Glutamatergic neuron (in vitro differentiated cells): Measurements from ENCODE around the gene PCDHGA6. TPM values are rescaled to one million over a fixed set of nuclear protein-coding genes. Genes with fewer than 3 reads are reported as not detected.
"Not testable (repeated sequence)": the region's sequence is repeated elsewhere in the genome, so short reads cannot be mapped to it uniquely, and the experiment has no call there.

ENCODE experiments used
- DNase-seq: peaks from one replicate; pipeline ENCODE4 v3.0.0; 2022
- H3K27ac Mint-ChIP-seq: one replicate; pipeline ENCODE4 v1.8.0; 2020; ENCODE audit warnings: mild to moderate bottlenecking, mixed read lengths, inconsistent platforms; ENCODE audit not compliant: unreplicated experiment
- H3K27me3 Mint-ChIP-seq: one replicate; pipeline ENCODE4 v1.8.0; 2020; ENCODE audit warnings: mild to moderate bottlenecking, moderate library complexity, mixed read lengths, inconsistent platforms; ENCODE audit not compliant: unreplicated experiment
- H3K36me3 Mint-ChIP-seq: one replicate; pipeline ENCODE4 v1.8.0; 2020; ENCODE audit warnings: mild to moderate bottlenecking, mixed read lengths, inconsistent platforms; ENCODE audit not compliant: unreplicated experiment
- H3K4me1 Mint-ChIP-seq: one replicate; pipeline ENCODE4 v1.8.0; 2020; ENCODE audit warnings: mild to moderate bottlenecking, low read depth, mixed read lengths, inconsistent platforms; ENCODE audit not compliant: unreplicated experiment
- H3K4me3 Mint-ChIP-seq: one replicate; pipeline ENCODE4 v1.8.0; 2020; ENCODE audit warnings: mild to moderate bottlenecking, mixed read lengths, inconsistent platforms; ENCODE audit not compliant: unreplicated experiment
- H3K9me3 Mint-ChIP-seq: one replicate; pipeline ENCODE4 v1.8.0; 2020; ENCODE audit warnings: mild to moderate bottlenecking, moderate library complexity, mixed read lengths, inconsistent platforms; ENCODE audit not compliant: unreplicated experiment
- CTCF ChIP-seq: fragments of 200-600 bp; sonication (generic); IDR thresholded peaks from one replicate; pipeline ENCODE4 v1.5.0; 2021; ENCODE audit not compliant: partially characterized antibody, unreplicated experiment
- total RNA-seq: library from RNA; stranded (reverse); fragmentation: NEBNext Ultra II Directional; extraction: Animal tissue kit (Norgen Biotek cat#: 25700); gene quantifications from one replicate; pipeline ENCODE4 v1.2.1, GENCODE V29; 2021; ENCODE audit not compliant: unreplicated experiment

Gene PCDHGA6
- total RNA-seq, 1 donor from 2014 or later, result 6.3 TPM

GRCh38 chr5:141338538-141339306 is 35.0 kb upstream of the PCDHGA6 start, which contains the start of gene PCDHGA2:
PCDHGA2 (plus strand) TSS chr5:141338760.
- H3K9me3 Mint-ChIP-seq, result peaks cover 19% of the 10 kb centered on the region
- TF ChIP-seq CTCF, result no peak
- peaks cover 3% of the 10 kb centered on the region for H3K27me3 Mint-ChIP-seq
- no peak within 1 kb of the TSS for H3K4me3 Mint-ChIP-seq
- no peaks in the 10 kb centered on the region for H3K4me1 Mint-ChIP-seq
- H3K36me3 Mint-ChIP-seq, result peaks cover 53% of the 10 kb centered on the region
- no peak for DNase-seq
- no peak within 1 kb of the TSS for H3K27ac Mint-ChIP-seq

GRCh38 chr5:141340781-141341354 is 32.8 kb upstream of the PCDHGA6 start:
- not testable (repeated sequence) for H3K27ac Mint-ChIP-seq, H3K4me3 Mint-ChIP-seq, H3K27me3 Mint-ChIP-seq, H3K4me1 Mint-ChIP-seq, DNase-seq
- Mint-ChIP-seq H3K36me3 (peaks cover 62% of the 10 kb centered on the region), H3K9me3 (peaks cover 24% of the 10 kb centered on the region)

GRCh38 chr5:141342773-141343172 is 30.9 kb upstream of the PCDHGA6 start:
- H3K9me3 Mint-ChIP-seq, result peaks cover 27% of the 10 kb centered on the region

GRCh38 chr5:141343242-141343952 is 30.3 kb upstream of the PCDHGA6 start, which contains the start of gene PCDHGA3:
PCDHGA3 (plus strand) TSS chr5:141343829; CDS start chr5:141344034, 205 bp downstream.
- Mint-ChIP-seq H3K27ac (peak within 1 kb of the TSS; percentile 78), H3K36me3 (peaks cover 58% of the 10 kb centered on the region), H3K4me1 (no peaks in the 10 kb centered on the region), H3K9me3 (peaks cover 22% of the 10 kb centered on the region), H3K4me3 (peak within 1 kb of the TSS; percentile 81), H3K27me3 (peaks cover 3% of the 10 kb centered on the region)
- TF ChIP-seq CTCF, result no peak
- no peak for DNase-seq

More at GRCh38 chr5:141342773-141343172, 30.9 kb upstream of the PCDHGA6 start:
- no peaks in the 10 kb centered on the region for H3K4me1 Mint-ChIP-seq
- H3K27ac Mint-ChIP-seq, result no peak overlapping the region
- H3K4me3 Mint-ChIP-seq, result no peak overlapping the region
- peaks cover 61% of the 10 kb centered on the region for H3K36me3 Mint-ChIP-seq
- no peak for DNase-seq
- H3K27me3 Mint-ChIP-seq, result peaks cover 3% of the 10 kb centered on the region
- TF ChIP-seq CTCF, result no peak

DNA sequence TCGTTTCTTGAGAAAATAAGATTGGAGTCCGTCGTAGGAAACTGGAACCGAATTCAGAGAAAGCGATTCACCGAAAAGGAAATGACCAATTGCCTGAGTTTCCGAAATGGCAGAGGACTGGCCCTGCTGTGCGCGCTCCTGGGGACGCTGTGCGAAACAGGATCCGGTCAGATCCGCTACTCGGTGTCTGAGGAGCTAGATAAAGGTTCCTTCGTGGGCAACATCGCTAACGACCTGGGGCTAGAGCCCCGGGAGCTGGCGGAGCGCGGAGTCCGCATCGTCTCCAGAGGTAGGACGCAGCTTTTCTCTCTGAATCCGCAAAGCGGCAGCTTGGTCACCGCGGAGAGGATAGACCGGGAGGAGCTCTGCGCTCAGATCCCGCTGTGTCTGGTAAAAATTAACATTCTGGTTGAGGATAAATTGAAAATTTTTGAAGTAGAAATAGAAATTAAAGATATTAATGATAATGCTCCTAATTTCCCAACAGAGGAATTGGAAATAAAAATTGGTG is 29.7 kb upstream of the PCDHGA6 start:
- Mint-ChIP-seq H3K36me3 (peaks cover 59% of the 10 kb centered on the region), H3K9me3 (peaks cover 19% of the 10 kb centered on the region), H3K27ac (peak overlapping the region; percentile 78), H3K27me3 (peaks cover 1% of the 10 kb centered on the region), H3K4me1 (no peaks in the 10 kb centered on the region), H3K4me3 (peak overlapping the region; percentile 81)
- DNase-seq, result no peak
- TF ChIP-seq CTCF, result no peak
